HG03565 (cell line): ENCODE results near the gene CD101.
"Not testable (repeated sequence)": the region's sequence is repeated elsewhere in the genome, so short reads cannot be mapped to it uniquely, and the experiment has no call there.

ENCODE experiments used
- ATAC-seq: cut with Tn5 transposase; IDR thresholded peaks from one replicate; pipeline ENCODE4 v1.9.1; 2021; ENCODE audit warnings: mild to moderate bottlenecking, moderate library complexity; ENCODE audit not compliant: unreplicated experiment

Gene CD101

GRCh38 chr1:117001254-117001927 lies at the start of gene CD101:
Gene CD101 (plus strand): TSS chr1:117001760. CDS start chr1:117001818, 58 bp downstream.
- ATAC-seq, result peak; percentile 97

GRCh38 chr1:116952738-116953275 lies 48.8 kb upstream of the CD101 start:
- no peak for ATAC-seq

- ATAC-seq, result no peak
These were observed 47.1 kb upstream of the CD101 start for GRCh38 chr1:116954440-116954839.

- no peak for ATAC-seq
These were observed 45.2 kb upstream of the CD101 start for GRCh38 chr1:116956378-116956777.

GRCh38 chr1:116957646-116958045 lies 43.9 kb upstream of the CD101 start:
- no peak for ATAC-seq

- ATAC-seq, result no peak
These were observed 43.5 kb upstream of the CD101 start for GRCh38 chr1:116958110-116958509.

- no peak for ATAC-seq
These were observed 42.6 kb upstream of the CD101 start for GRCh38 chr1:116958977-116959376.

GRCh38 chr1:116961606-116962005 lies 40.0 kb upstream of the CD101 start:
- ATAC-seq, result no peak

GRCh38 chr1:116962987-116963639 lies 38.4 kb upstream of the CD101 start:
- no peak for ATAC-seq

- no peak for ATAC-seq
These were observed 34.8 kb upstream of the CD101 start for GRCh38 chr1:116966791-116967190.

GRCh38 chr1:116968724-116969123 lies 32.8 kb upstream of the CD101 start:
- ATAC-seq, result no peak

GRCh38 chr1:116971258-116971860 lies 30.2 kb upstream of the CD101 start:
- ATAC-seq, result no peak

GRCh38 chr1:116971965-116972673 lies 29.4 kb upstream of the CD101 start:
- ATAC-seq, result no peak

GRCh38 chr1:116972674-116973030 lies 28.9 kb upstream of the CD101 start:
- ATAC-seq, result no peak

GRCh38 chr1:116980309-116980708 lies 21.3 kb upstream of the CD101 start:
- not testable (repeated sequence) for ATAC-seq

GRCh38 chr1:116981521-116982037 lies 20.0 kb upstream of the CD101 start:
- ATAC-seq, result no peak

- no peak for ATAC-seq
These were observed 19.1 kb upstream of the CD101 start for GRCh38 chr1:116982319-116983004.

GRCh38 chr1:116983112-116983511 lies 18.4 kb upstream of the CD101 start:
- ATAC-seq, result no peak

- no peak for ATAC-seq
These were observed 17.9 kb upstream of the CD101 start for GRCh38 chr1:116983678-116984077.

GRCh38 chr1:116984406-116985160 lies 17.0 kb upstream of the CD101 start:
- ATAC-seq, result no peak
